Measurements from ENCODE around the gene FNDC11. TPM values are rescaled to one million over a fixed set of nuclear protein-coding genes. Genes with fewer than 3 reads are reported as not detected.

Gene FNDC11
- polyA plus RNA-seq, 3 donors = 0.95 to 1.6 (median 1.0) TPM

GRCh38 chr20:63573647-63574131 is 19.7 kb downstream of the FNDC11 start:
- no peak for DNase-seq (ENCODE audit: extremely low read depth in 1 of 11, low read depth in 9 of 11, low spot score in 4 of 11)

DNA sequence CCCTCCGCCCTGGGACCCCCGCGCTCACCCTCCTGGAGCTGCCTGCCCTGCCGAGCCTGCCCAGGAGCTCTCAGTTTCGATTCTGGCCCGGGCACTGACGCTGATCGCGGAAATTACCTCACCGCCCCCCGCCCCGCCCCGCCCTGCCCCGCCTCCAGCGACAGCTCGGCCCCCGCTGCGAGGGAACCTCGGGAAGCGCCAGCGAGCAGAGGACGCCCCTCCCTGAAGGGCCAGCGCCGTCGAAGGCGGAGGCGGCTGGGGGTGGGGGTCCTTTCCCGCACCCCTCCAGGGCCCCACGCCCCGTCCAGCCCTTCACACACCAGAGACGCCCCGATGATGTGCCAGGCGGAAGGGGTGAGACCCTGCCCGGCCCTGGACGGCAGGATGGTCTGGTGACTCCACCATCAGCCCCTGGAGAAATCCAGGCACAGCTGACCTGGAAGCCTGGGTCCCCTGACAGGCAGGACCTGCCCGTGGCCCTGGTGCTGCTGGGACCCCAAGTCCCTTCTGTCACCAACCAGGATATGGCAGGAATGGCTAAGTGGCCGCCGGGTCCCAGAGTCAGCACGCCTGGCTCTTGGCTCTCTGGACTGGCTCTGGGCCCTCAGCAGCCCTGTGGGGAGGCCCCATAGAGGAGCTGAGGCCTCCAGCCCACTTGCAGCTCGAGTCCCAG is 20.3 kb downstream of the FNDC11 start, which contains the start of gene HELZ2:
Gene HELZ2 (minus strand): TSS at position 84 of the 673 bp plus-strand sequence. CDS start 1,854 bp downstream, outside the sequence.
- peak in 4 of 11 donors; percentile 42 to 63 (median 46) for DNase-seq (ENCODE audit: extremely low read depth in 1 of 11, low read depth in 9 of 11, low spot score in 4 of 11)

GRCh38 chr20:63574829-63575743 is 21.1 kb downstream of the FNDC11 start:
- no peak for DNase-seq (ENCODE audit: extremely low read depth in 1 of 11, low read depth in 9 of 11, low spot score in 4 of 11)

GRCh38 chr20:63576311-63576710 is 22.4 kb downstream of the FNDC11 start:
- no peak for DNase-seq (ENCODE audit: extremely low read depth in 1 of 11, low read depth in 9 of 11, low spot score in 4 of 11)

DNA sequence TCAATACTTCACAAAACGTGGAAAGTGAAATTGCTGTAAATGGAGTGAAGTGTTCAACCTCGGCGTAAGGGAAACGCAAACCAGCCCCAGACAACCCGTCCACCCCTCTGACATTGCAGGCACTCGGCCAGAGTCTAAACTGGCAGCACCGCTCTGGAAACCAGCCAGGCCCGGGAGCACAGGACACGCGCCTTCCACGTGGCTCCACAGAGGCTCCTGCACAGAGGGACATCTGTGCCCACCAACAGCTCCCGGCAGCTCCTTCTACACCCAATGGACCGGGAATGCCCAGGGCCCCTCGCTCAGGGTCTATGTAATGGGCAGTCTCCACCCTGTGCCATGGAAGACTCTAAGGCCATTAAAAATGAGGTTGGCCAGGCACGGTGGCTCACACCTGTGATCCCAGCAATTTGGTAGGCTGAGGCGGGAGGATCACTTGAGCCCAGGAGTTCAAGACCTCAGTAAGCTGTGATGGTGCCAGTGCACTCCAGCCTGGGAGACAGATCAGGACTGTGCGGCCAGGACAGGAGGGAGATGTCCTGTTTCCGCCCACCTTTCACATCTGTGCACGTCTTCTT is 23.4 kb downstream of the FNDC11 start:
- no peak for DNase-seq (ENCODE audit: extremely low read depth in 1 of 11, low read depth in 9 of 11, low spot score in 4 of 11)

DNA sequence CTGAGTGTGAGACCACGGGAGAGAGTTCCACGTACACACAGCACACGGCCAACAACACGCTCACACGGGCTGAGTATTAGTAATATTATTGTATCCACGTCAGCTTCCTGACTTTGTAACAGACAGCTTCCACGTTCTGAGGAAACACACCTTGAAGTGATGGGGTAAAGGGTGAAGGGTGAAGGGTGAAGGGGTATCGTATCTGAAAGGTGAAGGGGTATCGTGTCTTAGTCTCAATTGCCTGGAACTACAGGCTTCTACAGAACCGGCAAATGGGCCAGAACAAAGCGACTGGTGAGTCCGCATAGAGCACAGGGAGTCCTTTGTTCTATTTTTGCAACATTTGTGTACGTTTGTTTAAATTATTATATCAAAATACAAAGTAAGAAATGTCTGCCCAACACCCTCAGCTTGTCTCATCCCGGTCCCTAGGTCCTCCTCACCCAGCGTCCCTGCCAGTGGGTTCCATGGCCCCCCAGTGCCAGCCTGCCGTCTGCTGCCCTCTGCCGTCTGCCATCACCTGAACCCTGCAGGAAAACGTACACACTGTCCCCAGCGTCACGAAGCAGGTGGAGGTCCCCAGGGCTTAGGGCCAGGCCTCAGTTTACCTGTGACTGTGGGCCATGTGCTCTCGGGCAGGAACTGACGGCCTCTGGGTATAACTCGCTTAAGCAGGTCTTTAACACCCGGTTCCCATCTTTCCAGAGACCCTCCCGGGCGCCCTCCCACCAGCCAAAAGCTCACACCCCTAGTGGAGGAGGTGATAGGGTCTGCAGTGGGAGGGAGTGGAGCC is 24.5 kb downstream of the FNDC11 start:
- DNase-seq (ENCODE audit: extremely low read depth in 1 of 11, low read depth in 9 of 11, low spot score in 4 of 11) = no peak

- no peak for DNase-seq (ENCODE audit: extremely low read depth in 1 of 11, low read depth in 9 of 11, low spot score in 4 of 11)
Measured at GRCh38 chr20:63579017-63579694, 25.2 kb downstream of the FNDC11 start.

- peak in 6 of 11 donors; percentile 17 to 43 (median 28) for DNase-seq (ENCODE audit: extremely low read depth in 1 of 11, low read depth in 9 of 11, low spot score in 4 of 11)
Measured at GRCh38 chr20:63580796-63581461, 27.0 kb downstream of the FNDC11 start.

DNA sequence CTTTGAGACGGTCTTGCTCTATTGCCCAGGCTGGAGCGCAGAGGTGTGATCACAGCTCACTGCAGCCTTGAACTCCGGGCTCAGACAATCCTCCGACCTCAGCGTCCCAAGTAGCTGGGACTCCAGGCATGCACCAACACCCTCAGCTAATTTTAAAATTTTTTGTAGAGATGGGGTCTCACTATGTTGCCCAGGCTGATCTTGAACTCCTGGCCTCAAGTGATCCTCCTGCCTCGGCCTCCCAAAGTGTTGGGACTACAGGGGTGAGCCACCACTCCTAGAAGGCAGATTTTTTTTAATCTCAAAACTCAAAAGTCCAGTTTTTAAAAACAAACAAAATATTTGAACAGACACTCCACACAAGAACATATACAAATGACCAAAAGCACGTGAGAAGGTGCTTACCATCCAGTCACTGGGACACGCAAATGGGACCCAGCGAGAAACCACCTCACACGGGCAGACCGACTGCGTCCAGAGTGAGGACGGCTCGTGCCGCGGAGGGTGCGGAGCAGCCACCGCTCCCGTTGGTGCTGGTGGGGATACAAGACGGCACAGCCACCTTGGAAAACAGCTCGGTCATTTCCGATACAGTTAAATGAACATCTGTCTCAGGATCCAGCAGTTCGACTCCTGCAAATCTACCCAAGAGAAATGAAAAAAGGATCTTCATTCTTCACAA is 28.6 kb downstream of the FNDC11 start:
- DNase-seq (ENCODE audit: extremely low read depth in 1 of 11, low read depth in 9 of 11, low spot score in 4 of 11) = no peak

GRCh38 chr20:63585616-63586565 is 31.9 kb downstream of the FNDC11 start:
- DNase-seq (ENCODE audit: extremely low read depth in 1 of 11, low read depth in 9 of 11, low spot score in 4 of 11) = no peak

GRCh38 chr20:63586797-63587196 is 32.8 kb downstream of the FNDC11 start:
- DNase-seq (ENCODE audit: extremely low read depth in 1 of 11, low read depth in 9 of 11, low spot score in 4 of 11) = no peak

- DNase-seq (ENCODE audit: extremely low read depth in 1 of 11, low read depth in 9 of 11, low spot score in 4 of 11) = no peak
Measured at GRCh38 chr20:63587256-63587655, 33.3 kb downstream of the FNDC11 start.

GRCh38 chr20:63587776-63588591 is 34.0 kb downstream of the FNDC11 start:
- no peak for DNase-seq (ENCODE audit: extremely low read depth in 1 of 11, low read depth in 9 of 11, low spot score in 4 of 11)

GRCh38 chr20:63588641-63589041 is 34.7 kb downstream of the FNDC11 start:
- no peak for DNase-seq (ENCODE audit: extremely low read depth in 1 of 11, low read depth in 9 of 11, low spot score in 4 of 11)
